Fibroblast of skin of scalp (primary cell): ENCODE results near the gene HHAT.
A peak's percentile ranks its signal among the peaks of the same experiment; 100 is the strongest.
"Not testable (repeated sequence)": the region's sequence is repeated elsewhere in the genome, so short reads cannot be mapped to it uniquely, and the experiment has no call there.

Source experiments
- DNase-seq: peaks from one replicate; pipeline ENCODE4 v3.0.0-alpha.2; 2013

Gene HHAT

GRCh38 chr1:210652329-210652954 is 323.7 kb downstream of the HHAT start:
- DNase-seq: no peak

GRCh38 chr1:210653771-210654170 is 325.1 kb downstream of the HHAT start:
- no peak for DNase-seq

GRCh38 chr1:210654176-210654981 is 325.7 kb downstream of the HHAT start:
- peak; percentile 42 for DNase-seq

- DNase-seq: no peak
Measured at GRCh38 chr1:210655511-210655910, 326.8 kb downstream of the HHAT start.

GRCh38 chr1:210657806-210658205 is 329.1 kb downstream of the HHAT start:
- no peak for DNase-seq

GRCh38 chr1:210661520-210661919 is 332.8 kb downstream of the HHAT start:
- DNase-seq: not testable (repeated sequence)

GRCh38 chr1:210662291-210663050 is 333.8 kb downstream of the HHAT start:
- no peak for DNase-seq

GRCh38 chr1:210663730-210664573 is 335.2 kb downstream of the HHAT start:
- no peak for DNase-seq

- DNase-seq: peak; percentile 15
Measured at GRCh38 chr1:210669951-210670350, 341.2 kb downstream of the HHAT start.

GRCh38 chr1:210674151-210674550 is 345.4 kb downstream of the HHAT start:
- no peak for DNase-seq

- no peak for DNase-seq
Measured at GRCh38 chr1:210676539-210676938, 347.8 kb downstream of the HHAT start.

GRCh38 chr1:210677533-210677932 is 348.8 kb downstream of the HHAT start:
- no peak for DNase-seq

- DNase-seq: no peak
Measured at GRCh38 chr1:210678306-210678705, 349.6 kb downstream of the HHAT start.

GRCh38 chr1:210681158-210681557 is 352.5 kb downstream of the HHAT start:
- DNase-seq: no peak

GRCh38 chr1:210683403-210684047 is 354.8 kb downstream of the HHAT start:
- DNase-seq: no peak

- no peak for DNase-seq
Measured at GRCh38 chr1:210684466-210685294, 356.0 kb downstream of the HHAT start.

GRCh38 chr1:210685295-210685650 is 356.6 kb downstream of the HHAT start:
- no peak for DNase-seq

- DNase-seq: no peak
Measured at GRCh38 chr1:210686841-210687240, 358.1 kb downstream of the HHAT start.

GRCh38 chr1:210687582-210688279 is 359.0 kb downstream of the HHAT start:
- DNase-seq: peak; percentile 14

GRCh38 chr1:210688512-210689234 is 360.0 kb downstream of the HHAT start:
- peak; percentile 14 for DNase-seq
